Measurements from ENCODE around the gene ZNF516.

The ZNF516 gene

DNA sequence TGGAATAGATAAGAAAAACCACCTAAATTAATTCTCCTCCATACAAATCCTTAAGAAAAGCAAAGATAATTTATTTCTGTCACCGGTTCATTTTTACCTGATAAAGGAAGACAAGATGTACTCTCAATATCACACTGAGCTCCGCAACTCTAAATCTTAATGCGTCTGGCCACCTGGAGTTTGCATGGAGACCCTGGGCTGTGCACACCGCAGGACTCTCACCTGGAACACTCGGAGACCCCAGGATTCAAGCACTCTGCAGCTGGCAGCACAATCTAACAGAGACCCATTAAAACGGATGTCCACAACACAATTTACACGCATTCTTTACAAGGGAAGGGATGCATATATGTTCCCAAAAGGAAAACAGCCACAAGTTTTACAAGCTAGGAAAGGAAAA is 72.2 kb downstream of the ZNF516 start:
- no peak for DNase-seq (ENCODE audit: low read depth in 1 of 2, low spot score in 1 of 2)
- H3K4me3 ChIP-seq (replicated peaks; ENCODE audit: insufficient read depth, low read length): no peak overlapping the region
- TF ChIP-seq SPI1 (IDR thresholded peaks at IDR 0.05; ENCODE audit: borderline replicate concordance, low read depth) (no peak), POLR2AphosphoS5 (IDR thresholded peaks at IDR 0.05; ENCODE audit: low read depth) (no peak), GABPA (IDR thresholded peaks at IDR 0.05; ENCODE audit: low read depth) (no peak)
- TF ChIP-seq, protein P1, sequence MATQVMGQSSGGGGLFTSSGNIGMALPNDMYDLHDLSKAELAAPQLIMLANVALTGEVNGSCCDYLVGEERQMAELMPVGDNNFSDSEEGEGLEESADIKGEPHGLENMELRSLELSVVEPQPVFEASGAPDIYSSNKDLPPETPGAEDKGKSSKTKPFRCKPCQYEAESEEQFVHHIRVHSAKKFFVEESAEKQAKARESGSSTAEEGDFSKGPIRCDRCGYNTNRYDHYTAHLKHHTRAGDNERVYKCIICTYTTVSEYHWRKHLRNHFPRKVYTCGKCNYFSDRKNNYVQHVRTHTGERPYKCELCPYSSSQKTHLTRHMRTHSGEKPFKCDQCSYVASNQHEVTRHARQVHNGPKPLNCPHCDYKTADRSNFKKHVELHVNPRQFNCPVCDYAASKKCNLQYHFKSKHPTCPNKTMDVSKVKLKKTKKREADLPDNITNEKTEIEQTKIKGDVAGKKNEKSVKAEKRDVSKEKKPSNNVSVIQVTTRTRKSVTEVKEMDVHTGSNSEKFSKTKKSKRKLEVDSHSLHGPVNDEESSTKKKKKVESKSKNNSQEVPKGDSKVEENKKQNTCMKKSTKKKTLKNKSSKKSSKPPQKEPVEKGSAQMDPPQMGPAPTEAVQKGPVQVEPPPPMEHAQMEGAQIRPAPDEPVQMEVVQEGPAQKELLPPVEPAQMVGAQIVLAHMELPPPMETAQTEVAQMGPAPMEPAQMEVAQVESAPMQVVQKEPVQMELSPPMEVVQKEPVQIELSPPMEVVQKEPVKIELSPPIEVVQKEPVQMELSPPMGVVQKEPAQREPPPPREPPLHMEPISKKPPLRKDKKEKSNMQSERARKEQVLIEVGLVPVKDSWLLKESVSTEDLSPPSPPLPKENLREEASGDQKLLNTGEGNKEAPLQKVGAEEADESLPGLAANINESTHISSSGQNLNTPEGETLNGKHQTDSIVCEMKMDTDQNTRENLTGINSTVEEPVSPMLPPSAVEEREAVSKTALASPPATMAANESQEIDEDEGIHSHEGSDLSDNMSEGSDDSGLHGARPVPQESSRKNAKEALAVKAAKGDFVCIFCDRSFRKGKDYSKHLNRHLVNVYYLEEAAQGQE (IDR thresholded peaks at IDR 0.05; ENCODE audit: insufficient replicate concordance, low read depth): no peak
- TF ChIP-seq, protein P2, sequence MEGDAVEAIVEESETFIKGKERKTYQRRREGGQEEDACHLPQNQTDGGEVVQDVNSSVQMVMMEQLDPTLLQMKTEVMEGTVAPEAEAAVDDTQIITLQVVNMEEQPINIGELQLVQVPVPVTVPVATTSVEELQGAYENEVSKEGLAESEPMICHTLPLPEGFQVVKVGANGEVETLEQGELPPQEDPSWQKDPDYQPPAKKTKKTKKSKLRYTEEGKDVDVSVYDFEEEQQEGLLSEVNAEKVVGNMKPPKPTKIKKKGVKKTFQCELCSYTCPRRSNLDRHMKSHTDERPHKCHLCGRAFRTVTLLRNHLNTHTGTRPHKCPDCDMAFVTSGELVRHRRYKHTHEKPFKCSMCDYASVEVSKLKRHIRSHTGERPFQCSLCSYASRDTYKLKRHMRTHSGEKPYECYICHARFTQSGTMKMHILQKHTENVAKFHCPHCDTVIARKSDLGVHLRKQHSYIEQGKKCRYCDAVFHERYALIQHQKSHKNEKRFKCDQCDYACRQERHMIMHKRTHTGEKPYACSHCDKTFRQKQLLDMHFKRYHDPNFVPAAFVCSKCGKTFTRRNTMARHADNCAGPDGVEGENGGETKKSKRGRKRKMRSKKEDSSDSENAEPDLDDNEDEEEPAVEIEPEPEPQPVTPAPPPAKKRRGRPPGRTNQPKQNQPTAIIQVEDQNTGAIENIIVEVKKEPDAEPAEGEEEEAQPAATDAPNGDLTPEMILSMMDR (IDR thresholded peaks at IDR 0.05; ENCODE audit: insufficient read depth, low read length): no peak
- H3K27ac ChIP-seq (replicated peaks): no peak overlapping the region
- H3K27me3 ChIP-seq (ENCODE audit: insufficient read depth, poor library complexity, severe bottlenecking): no peaks in the 10 kb centered on the region

DNA sequence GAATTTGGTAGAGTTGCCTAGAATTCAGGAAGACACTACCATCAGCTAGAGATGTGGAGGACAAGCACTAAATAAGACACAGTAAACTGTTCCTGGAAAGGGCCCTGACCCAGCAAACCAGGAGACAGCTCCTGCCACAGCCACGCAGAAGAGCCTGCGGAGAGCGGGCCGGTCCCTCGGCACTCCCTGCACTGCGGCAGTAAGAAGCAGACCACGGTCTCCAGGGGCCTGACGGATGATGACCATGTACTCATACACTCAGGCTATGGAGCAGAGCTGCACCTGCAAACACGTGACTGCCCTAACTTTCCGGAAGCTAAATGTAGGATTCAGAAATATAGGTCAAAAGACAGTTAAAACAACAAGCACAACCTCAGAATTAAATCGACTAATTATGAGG is 72.9 kb downstream of the ZNF516 start:
- H3K4me3 ChIP-seq (replicated peaks; ENCODE audit: insufficient read depth, low read length): no peak overlapping the region
- DNase-seq (ENCODE audit: low read depth in 1 of 2, low spot score in 1 of 2): no peak
- no peak overlapping the region for H3K27ac ChIP-seq (replicated peaks)
- no peaks in the 10 kb centered on the region for H3K27me3 ChIP-seq (ENCODE audit: insufficient read depth, poor library complexity, severe bottlenecking)
- TF ChIP-seq POLR2AphosphoS5 (IDR thresholded peaks at IDR 0.05; ENCODE audit: low read depth) (no peak), SPI1 (IDR thresholded peaks at IDR 0.05; ENCODE audit: borderline replicate concordance, low read depth) (no peak), GABPA (IDR thresholded peaks at IDR 0.05; ENCODE audit: low read depth) (no peak)
- TF ChIP-seq, protein P1 (IDR thresholded peaks at IDR 0.05; ENCODE audit: insufficient replicate concordance, low read depth): no peak
- TF ChIP-seq, protein P2 (IDR thresholded peaks at IDR 0.05; ENCODE audit: insufficient read depth, low read length): no peak

DNA sequence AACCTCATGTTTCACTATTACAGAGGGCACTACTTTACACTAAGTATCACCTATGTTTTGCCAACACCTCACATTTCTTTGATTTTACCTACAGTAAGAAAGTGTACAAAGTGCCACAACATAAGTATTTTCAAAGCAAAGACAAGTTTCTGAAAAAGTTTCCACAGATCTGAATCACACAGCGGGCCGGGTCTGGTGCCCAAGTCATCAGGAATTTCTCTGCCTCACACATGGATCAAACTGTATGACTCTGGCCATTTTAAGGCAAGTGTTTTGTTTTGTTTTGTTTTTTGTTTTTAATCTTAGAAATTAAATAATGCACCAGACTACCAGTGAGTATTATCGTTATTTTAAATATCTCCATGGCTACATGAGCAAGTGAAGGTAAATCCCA is 73.4 kb downstream of the ZNF516 start:
- TF ChIP-seq, protein P2 (IDR thresholded peaks at IDR 0.05; ENCODE audit: insufficient read depth, low read length): no peak
- TF ChIP-seq SPI1 (IDR thresholded peaks at IDR 0.05; ENCODE audit: borderline replicate concordance, low read depth): no peak
- no peak for DNase-seq (ENCODE audit: low read depth in 1 of 2, low spot score in 1 of 2)
- no peak overlapping the region for H3K27ac ChIP-seq (replicated peaks)
- H3K4me3 ChIP-seq (replicated peaks; ENCODE audit: insufficient read depth, low read length): no peak overlapping the region
- H3K27me3 ChIP-seq (ENCODE audit: insufficient read depth, poor library complexity, severe bottlenecking): no peaks in the 10 kb centered on the region

DNA sequence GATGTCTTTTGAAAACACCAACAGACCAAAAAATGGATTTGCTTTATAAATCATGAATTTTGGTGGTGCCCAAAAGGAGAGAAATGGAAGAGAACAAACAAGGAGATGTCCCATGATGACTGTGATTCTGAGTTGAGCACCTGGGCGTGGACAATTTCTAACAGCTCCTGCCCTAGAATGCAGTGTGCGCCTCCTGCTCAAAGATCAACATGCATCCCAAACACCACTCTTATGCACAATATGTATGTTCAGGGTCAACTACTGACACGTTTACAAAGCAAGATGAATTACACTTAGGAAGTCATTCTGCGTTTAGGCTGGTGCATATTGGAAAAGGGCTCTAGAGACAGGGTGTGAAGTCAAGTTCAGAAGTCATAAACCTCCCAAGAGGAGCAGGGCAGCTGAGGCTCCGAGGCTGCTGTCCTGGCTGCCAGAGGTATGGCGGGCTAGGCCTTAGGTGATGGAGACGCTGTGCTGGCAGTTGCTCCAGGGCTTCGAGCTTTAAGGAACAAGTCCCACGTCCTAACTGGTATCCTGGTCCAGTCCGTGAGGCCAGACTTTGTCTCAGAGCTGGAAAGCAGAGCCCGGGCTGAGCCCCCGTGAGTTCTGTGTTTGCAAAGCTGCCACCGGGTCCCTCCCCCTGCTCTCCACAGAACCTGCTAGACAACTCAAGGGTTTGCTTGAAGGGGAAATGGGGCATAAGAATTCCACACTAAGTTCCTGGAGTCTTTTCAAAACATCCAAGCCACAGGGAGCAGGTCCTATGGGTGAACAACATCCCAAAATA is 74.0 kb downstream of the ZNF516 start:
- H3K27ac ChIP-seq (replicated peaks): no peak overlapping the region
- H3K27me3 ChIP-seq (ENCODE audit: insufficient read depth, poor library complexity, severe bottlenecking): no peaks in the 10 kb centered on the region
- no peak overlapping the region for H3K4me3 ChIP-seq (replicated peaks; ENCODE audit: insufficient read depth, low read length)
- TF ChIP-seq GABPA (IDR thresholded peaks at IDR 0.05; ENCODE audit: low read depth): no peak
- DNase-seq (ENCODE audit: low read depth in 1 of 2, low spot score in 1 of 2): no peak
